Activated CD4-positive, alpha-beta T cell treated with anti-CD3 and anti-CD28 coated beads for 24 hours (primary cell): ENCODE measurements around the gene POU2F1.
"Not testable (repeated sequence)": the region's sequence is repeated elsewhere in the genome, so short reads cannot be mapped to it uniquely, and the experiment has no call there.

ENCODE experiments used
- DNase-seq, 2 donors: peaks; one replicate each; pipeline ENCODE4 v3.0.0-alpha.2; 2020; ENCODE audit warnings: low read depth in 2 of 2

Gene POU2F1

GRCh38 chr1:167231873-167232450 lies 11.3 kb downstream of the POU2F1 start:
- no peak for DNase-seq

GRCh38 chr1:167232801-167233200 lies 12.1 kb downstream of the POU2F1 start:
- DNase-seq, result no peak

- DNase-seq, result no peak
Measured at GRCh38 chr1:167233373-167233772, 12.7 kb downstream of the POU2F1 start.

- no peak for DNase-seq
Measured at GRCh38 chr1:167237000-167237399, 16.3 kb downstream of the POU2F1 start.

GRCh38 chr1:167238713-167239112 lies 18.0 kb downstream of the POU2F1 start:
- DNase-seq, result no peak

GRCh38 chr1:167239257-167239656 lies 18.6 kb downstream of the POU2F1 start:
- no peak for DNase-seq

- DNase-seq, result no peak
Measured at GRCh38 chr1:167244244-167244643, 23.6 kb downstream of the POU2F1 start.

GRCh38 chr1:167245168-167245567 lies 24.5 kb downstream of the POU2F1 start:
- not testable (repeated sequence) for DNase-seq

- DNase-seq, result no peak
Measured at GRCh38 chr1:167246971-167247370, 26.3 kb downstream of the POU2F1 start.

- DNase-seq, result no peak
Measured at GRCh38 chr1:167247754-167248153, 27.1 kb downstream of the POU2F1 start.

GRCh38 chr1:167248707-167249642 lies 28.3 kb downstream of the POU2F1 start:
- DNase-seq, result no peak

- DNase-seq, result no peak
Measured at GRCh38 chr1:167249702-167250101, 29.0 kb downstream of the POU2F1 start.

GRCh38 chr1:167250482-167250881 lies 29.8 kb downstream of the POU2F1 start:
- no peak for DNase-seq

- no peak for DNase-seq
Measured at GRCh38 chr1:167251472-167251871, 30.8 kb downstream of the POU2F1 start.

GRCh38 chr1:167252986-167253385 lies 32.3 kb downstream of the POU2F1 start:
- no peak for DNase-seq

- DNase-seq, result no peak
Measured at GRCh38 chr1:167258858-167259257, 38.2 kb downstream of the POU2F1 start.

- DNase-seq, result no peak
Measured at GRCh38 chr1:167262836-167263235, 42.1 kb downstream of the POU2F1 start.

- no peak for DNase-seq
Measured at GRCh38 chr1:167263344-167263743, 42.7 kb downstream of the POU2F1 start.

- no peak for DNase-seq
Measured at GRCh38 chr1:167263819-167264464, 43.3 kb downstream of the POU2F1 start.

GRCh38 chr1:167266965-167267364 lies 46.3 kb downstream of the POU2F1 start:
- DNase-seq, result no peak

- DNase-seq, result no peak
Measured at GRCh38 chr1:167268347-167268787, 47.7 kb downstream of the POU2F1 start.

GRCh38 chr1:167270349-167271092 lies 49.8 kb downstream of the POU2F1 start:
- no peak for DNase-seq
